ENCODE results near the gene RNF169.

The RNF169 gene

DNA sequence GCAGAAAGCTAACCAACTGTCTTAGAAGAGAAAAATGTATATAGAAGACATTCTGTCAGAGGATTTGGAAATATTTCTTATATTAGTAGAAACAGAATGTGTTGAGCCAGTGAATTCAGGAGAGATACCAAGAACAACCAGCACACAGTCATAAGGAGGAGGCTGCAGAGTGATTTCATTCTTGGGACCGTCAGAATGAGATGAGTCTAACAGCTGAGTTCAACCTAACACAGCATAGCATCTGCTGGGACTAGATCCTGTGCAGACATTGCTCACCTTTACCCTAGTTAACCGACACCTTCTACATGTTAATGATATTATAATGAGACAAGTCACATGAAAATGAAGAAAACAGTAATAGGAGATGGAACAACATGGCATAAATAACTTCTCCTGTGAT is 114.8 kb downstream of the RNF169 start:
- Histone ChIP-seq H3K9me3 (replicated peaks in 1 of 2; ENCODE audit: control insufficient read depth in 2 of 2, insufficient read depth in 1 of 2, low read depth in 1 of 2, low read length in 2 of 2) (peaks cover 29 to 64% of the 10 kb centered on the region in 2 donors), H2AK5ac (ENCODE audit: low read depth, low read length) (no peak overlapping the region), H2AFZ (ENCODE audit: low read length) (no peak overlapping the region), H3K4ac (ENCODE audit: low read length) (no peak overlapping the region), H3K4me2 (ENCODE audit: insufficient read depth, low read length, poor library complexity, severe bottlenecking) (no peak overlapping the region), H3K9ac (ENCODE audit: low read depth, low read length, poor library complexity) (no peak overlapping the region), H3K18ac (ENCODE audit: low read length) (no peak overlapping the region), H3K27me3 (ENCODE audit: control insufficient read depth in 3 of 3, insufficient read depth in 3 of 3, low read depth in 1 of 3, low read length in 3 of 3) (peaks cover 0 to 2% (median 0%) of the 10 kb centered on the region in 3 experiments), H2BK12ac (ENCODE audit: low read length) (no peak overlapping the region), H2BK5ac (ENCODE audit: low read length) (no peak overlapping the region), H3K79me1 (ENCODE audit: low read depth, low read length) (no peaks in the 10 kb centered on the region), H4K8ac (ENCODE audit: low read depth, low read length) (no peak overlapping the region), H4K91ac (ENCODE audit: low read depth, low read length, poor library complexity) (no peak overlapping the region), H3K27ac (replicated peaks; ENCODE audit: low read length) (no peak overlapping the region), H3K23ac (ENCODE audit: low read depth, low read length, poor library complexity) (no peak overlapping the region), H3K14ac (ENCODE audit: low read length) (no peak overlapping the region), H2BK120ac (ENCODE audit: low read depth, low read length) (no peak overlapping the region), H2BK15ac (ENCODE audit: low read length) (no peak overlapping the region), H3K4me3 (ENCODE audit: low read length in 2 of 2) (no peak overlapping the region), H3K4me1 (ENCODE audit: control insufficient read depth in 2 of 2, insufficient read depth in 1 of 2, low read depth in 1 of 2, low read length in 2 of 2) (no peaks in the 10 kb centered on the region), H3K36me3 (replicated peaks in 1 of 2; ENCODE audit: control insufficient read depth in 2 of 2, insufficient read depth in 2 of 2, low read length in 2 of 2) (peaks cover 20 to 52% of the 10 kb centered on the region in 2 donors)
- DNase-seq (ENCODE audit: low spot score), result no peak
- WGBS, 2 donors (ENCODE audit: extremely low coverage in 2 of 2, insufficient read length in 2 of 2, insufficient replicate concordance in 1 of 2), result no CpG with 5 or more reads among the region's 2 CpGs

DNA sequence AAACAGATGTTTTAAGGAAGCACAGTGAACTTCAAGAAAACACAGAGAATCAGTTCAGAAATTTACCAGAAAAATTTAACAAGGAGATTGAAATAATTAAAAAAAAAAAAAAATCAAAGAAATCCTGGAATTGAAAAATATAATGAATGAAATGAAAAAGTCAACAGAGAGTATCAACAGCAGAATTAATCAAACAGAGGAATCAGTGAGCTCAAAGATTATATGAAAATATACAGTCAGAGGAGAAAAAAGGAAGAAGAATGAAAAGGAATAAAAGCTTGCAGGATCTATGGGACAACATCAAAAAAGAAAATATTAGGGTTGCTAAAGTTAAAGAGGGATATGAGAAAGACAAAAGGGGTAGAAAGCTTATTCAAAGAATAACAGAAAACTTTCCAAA is 117.9 kb downstream of the RNF169 start:
- Histone ChIP-seq H2BK12ac (ENCODE audit: low read length) (no peak overlapping the region), H3K79me1 (ENCODE audit: low read depth, low read length) (no peaks in the 10 kb centered on the region), H2BK15ac (ENCODE audit: low read length) (no peak overlapping the region), H3K4me2 (ENCODE audit: insufficient read depth, low read length, poor library complexity, severe bottlenecking) (no peak overlapping the region), H3K9ac (ENCODE audit: low read depth, low read length, poor library complexity) (no peak overlapping the region), H3K36me3 (replicated peaks in 1 of 2; ENCODE audit: control insufficient read depth in 2 of 2, insufficient read depth in 2 of 2, low read length in 2 of 2) (peaks cover 12 to 47% of the 10 kb centered on the region in 2 donors), H3K27me3 (ENCODE audit: control insufficient read depth in 3 of 3, insufficient read depth in 3 of 3, low read depth in 1 of 3, low read length in 3 of 3) (peaks cover 0 to 2% (median 0%) of the 10 kb centered on the region in 3 experiments), H3K18ac (ENCODE audit: low read length) (no peak overlapping the region), H4K91ac (ENCODE audit: low read depth, low read length, poor library complexity) (no peak overlapping the region), H2BK120ac (ENCODE audit: low read depth, low read length) (no peak overlapping the region), H3K4ac (ENCODE audit: low read length) (no peak overlapping the region), H2AK5ac (ENCODE audit: low read depth, low read length) (no peak overlapping the region), H2BK5ac (ENCODE audit: low read length) (no peak overlapping the region), H3K27ac (replicated peaks; ENCODE audit: low read length) (no peak overlapping the region), H3K14ac (ENCODE audit: low read length) (no peak overlapping the region), H3K4me1 (ENCODE audit: control insufficient read depth in 2 of 2, insufficient read depth in 1 of 2, low read depth in 1 of 2, low read length in 2 of 2) (no peaks in the 10 kb centered on the region), H3K23ac (ENCODE audit: low read depth, low read length, poor library complexity) (no peak overlapping the region), H3K9me3 (replicated peaks in 1 of 2; ENCODE audit: control insufficient read depth in 2 of 2, insufficient read depth in 1 of 2, low read depth in 1 of 2, low read length in 2 of 2) (peaks cover 33 to 78% of the 10 kb centered on the region in 2 donors), H2AFZ (ENCODE audit: low read length) (no peak overlapping the region), H3K4me3 (ENCODE audit: low read length in 2 of 2) (no peak overlapping the region), H4K8ac (ENCODE audit: low read depth, low read length) (no peak overlapping the region)
- no peak for DNase-seq (ENCODE audit: low spot score)

GRCh38 chr11:74870485-74870884 is 121.8 kb downstream of the RNF169 start:
- Histone ChIP-seq H2BK12ac (ENCODE audit: low read length) (no peak overlapping the region), H4K8ac (ENCODE audit: low read depth, low read length) (no peak overlapping the region), H2BK15ac (ENCODE audit: low read length) (no peak overlapping the region), H3K27me3 (ENCODE audit: control insufficient read depth in 3 of 3, insufficient read depth in 3 of 3, low read depth in 1 of 3, low read length in 3 of 3) (peaks cover 0 to 2% (median 0%) of the 10 kb centered on the region in 3 experiments), H3K27ac (replicated peaks; ENCODE audit: low read length) (no peak overlapping the region), H2AFZ (ENCODE audit: low read length) (no peak overlapping the region), H3K4me3 (ENCODE audit: low read length in 2 of 2) (no peak overlapping the region), H3K14ac (ENCODE audit: low read length) (no peak overlapping the region), H3K18ac (ENCODE audit: low read length) (no peak overlapping the region), H3K23ac (ENCODE audit: low read depth, low read length, poor library complexity) (no peak overlapping the region), H3K79me1 (ENCODE audit: low read depth, low read length) (no peaks in the 10 kb centered on the region), H2BK5ac (ENCODE audit: low read length) (no peak overlapping the region), H3K4me2 (ENCODE audit: insufficient read depth, low read length, poor library complexity, severe bottlenecking) (no peak overlapping the region), H3K36me3 (replicated peaks in 1 of 2; ENCODE audit: control insufficient read depth in 2 of 2, insufficient read depth in 2 of 2, low read length in 2 of 2) (peaks cover 3 to 40% of the 10 kb centered on the region in 2 donors), H4K91ac (ENCODE audit: low read depth, low read length, poor library complexity) (no peak overlapping the region), H2AK5ac (ENCODE audit: low read depth, low read length) (no peak overlapping the region), H3K4me1 (ENCODE audit: control insufficient read depth in 2 of 2, insufficient read depth in 1 of 2, low read depth in 1 of 2, low read length in 2 of 2) (no peaks in the 10 kb centered on the region), H3K9ac (ENCODE audit: low read depth, low read length, poor library complexity) (no peak overlapping the region), H3K9me3 (replicated peaks in 1 of 2; ENCODE audit: control insufficient read depth in 2 of 2, insufficient read depth in 1 of 2, low read depth in 1 of 2, low read length in 2 of 2) (peaks cover 28 to 78% of the 10 kb centered on the region in 2 donors), H2BK120ac (ENCODE audit: low read depth, low read length) (no peak overlapping the region), H3K4ac (ENCODE audit: low read length) (no peak overlapping the region)
- no peak for DNase-seq (ENCODE audit: low spot score)
- WGBS, 2 donors (ENCODE audit: extremely low coverage in 2 of 2, insufficient read length in 2 of 2, insufficient replicate concordance in 1 of 2), result no CpG with 5 or more reads among the region's 1 CpG

GRCh38 chr11:74871037-74871436 is 122.4 kb downstream of the RNF169 start:
- H3K9me3 ChIP-seq (replicated peaks in 1 of 2; ENCODE audit: control insufficient read depth in 2 of 2, insufficient read depth in 1 of 2, low read depth in 1 of 2, low read length in 2 of 2), result peaks cover 24 to 78% of the 10 kb centered on the region in 2 donors
- no peaks in the 10 kb centered on the region for H3K4me1 ChIP-seq (ENCODE audit: control insufficient read depth in 2 of 2, insufficient read depth in 1 of 2, low read depth in 1 of 2, low read length in 2 of 2)
- no peak overlapping the region for H4K8ac ChIP-seq (ENCODE audit: low read depth, low read length)
- no peak overlapping the region for H2BK5ac ChIP-seq (ENCODE audit: low read length)
- H3K27ac ChIP-seq (replicated peaks; ENCODE audit: low read length), result no peak overlapping the region
- no peak overlapping the region for H2BK12ac ChIP-seq (ENCODE audit: low read length)
- H2AFZ ChIP-seq (ENCODE audit: low read length), result no peak overlapping the region
- H3K36me3 ChIP-seq (replicated peaks in 1 of 2; ENCODE audit: control insufficient read depth in 2 of 2, insufficient read depth in 2 of 2, low read length in 2 of 2), result peaks cover 0 to 44% of the 10 kb centered on the region in 2 donors
- no peak overlapping the region for H3K14ac ChIP-seq (ENCODE audit: low read length)
- H2BK120ac ChIP-seq (ENCODE audit: low read depth, low read length), result no peak overlapping the region
- no peak for DNase-seq (ENCODE audit: low spot score)
- no peak overlapping the region for H3K4me3 ChIP-seq (ENCODE audit: low read length in 2 of 2)
- H3K79me1 ChIP-seq (ENCODE audit: low read depth, low read length), result no peaks in the 10 kb centered on the region
- H3K23ac ChIP-seq (ENCODE audit: low read depth, low read length, poor library complexity), result no peak overlapping the region
- no peak overlapping the region for H2AK5ac ChIP-seq (ENCODE audit: low read depth, low read length)
- H3K9ac ChIP-seq (ENCODE audit: low read depth, low read length, poor library complexity), result no peak overlapping the region
- H3K4ac ChIP-seq (ENCODE audit: low read length), result no peak overlapping the region
- H2BK15ac ChIP-seq (ENCODE audit: low read length), result no peak overlapping the region
- peaks cover 0 to 2% (median 0%) of the 10 kb centered on the region in 3 experiments for H3K27me3 ChIP-seq (ENCODE audit: control insufficient read depth in 3 of 3, insufficient read depth in 3 of 3, low read depth in 1 of 3, low read length in 3 of 3)
- no peak overlapping the region for H3K18ac ChIP-seq (ENCODE audit: low read length)
- H4K91ac ChIP-seq (ENCODE audit: low read depth, low read length, poor library complexity), result no peak overlapping the region
- no CpG with 5 or more reads among the region's 2 CpGs for WGBS, 2 donors (ENCODE audit: extremely low coverage in 2 of 2, insufficient read length in 2 of 2, insufficient replicate concordance in 1 of 2)
- no peak overlapping the region for H3K4me2 ChIP-seq (ENCODE audit: insufficient read depth, low read length, poor library complexity, severe bottlenecking)

Data from neuronal stem cell (in vitro differentiated cells).